ENCODE measurements around the gene LGR5. TPM values are rescaled to one million over a fixed set of nuclear protein-coding genes. Genes with fewer than 3 reads are reported as not detected.

The LGR5 gene
- total RNA-seq, 4 donors from 2014 or later = 5.1 to 19.8 (median 17.6) TPM

DNA sequence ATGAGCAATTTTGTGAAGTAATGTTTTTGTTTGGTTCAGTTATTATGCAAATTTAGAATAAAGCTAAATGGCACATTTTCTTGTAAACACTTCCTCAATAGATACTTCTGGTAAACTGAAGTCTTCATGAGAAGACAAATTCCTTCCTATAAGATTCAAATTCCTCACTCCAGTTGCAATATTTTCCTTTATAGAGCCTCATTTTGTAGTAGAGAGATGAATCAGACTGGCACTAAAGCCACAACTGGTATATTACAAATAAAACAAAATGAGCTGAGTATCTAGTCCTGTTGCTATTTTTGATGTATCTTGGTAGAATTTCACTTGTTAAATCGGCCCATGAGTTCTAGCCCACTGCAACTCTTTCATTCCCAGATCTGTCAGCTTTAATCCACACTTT is 5.5 kb downstream of the LGR5 start:
- no peak for TF ChIP-seq POLR2A (IDR thresholded peaks at IDR 0.05)
- TF ChIP-seq, protein P1, sequence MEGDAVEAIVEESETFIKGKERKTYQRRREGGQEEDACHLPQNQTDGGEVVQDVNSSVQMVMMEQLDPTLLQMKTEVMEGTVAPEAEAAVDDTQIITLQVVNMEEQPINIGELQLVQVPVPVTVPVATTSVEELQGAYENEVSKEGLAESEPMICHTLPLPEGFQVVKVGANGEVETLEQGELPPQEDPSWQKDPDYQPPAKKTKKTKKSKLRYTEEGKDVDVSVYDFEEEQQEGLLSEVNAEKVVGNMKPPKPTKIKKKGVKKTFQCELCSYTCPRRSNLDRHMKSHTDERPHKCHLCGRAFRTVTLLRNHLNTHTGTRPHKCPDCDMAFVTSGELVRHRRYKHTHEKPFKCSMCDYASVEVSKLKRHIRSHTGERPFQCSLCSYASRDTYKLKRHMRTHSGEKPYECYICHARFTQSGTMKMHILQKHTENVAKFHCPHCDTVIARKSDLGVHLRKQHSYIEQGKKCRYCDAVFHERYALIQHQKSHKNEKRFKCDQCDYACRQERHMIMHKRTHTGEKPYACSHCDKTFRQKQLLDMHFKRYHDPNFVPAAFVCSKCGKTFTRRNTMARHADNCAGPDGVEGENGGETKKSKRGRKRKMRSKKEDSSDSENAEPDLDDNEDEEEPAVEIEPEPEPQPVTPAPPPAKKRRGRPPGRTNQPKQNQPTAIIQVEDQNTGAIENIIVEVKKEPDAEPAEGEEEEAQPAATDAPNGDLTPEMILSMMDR (IDR thresholded peaks at IDR 0.05) = no peak
- no peak for DNase-seq
- Histone ChIP-seq H3K27ac (peak overlapping the region in 1 of 4 donors; percentile 16), H3K4me3 (no peak overlapping the region), H3K9me3 (no peaks in the 10 kb centered on the region), H3K4me1 (peaks cover 0 to 8% (median 2%) of the 10 kb centered on the region in 4 donors), H3K27me3 (no peaks in the 10 kb centered on the region), H3K36me3 (no peaks in the 10 kb centered on the region)

DNA sequence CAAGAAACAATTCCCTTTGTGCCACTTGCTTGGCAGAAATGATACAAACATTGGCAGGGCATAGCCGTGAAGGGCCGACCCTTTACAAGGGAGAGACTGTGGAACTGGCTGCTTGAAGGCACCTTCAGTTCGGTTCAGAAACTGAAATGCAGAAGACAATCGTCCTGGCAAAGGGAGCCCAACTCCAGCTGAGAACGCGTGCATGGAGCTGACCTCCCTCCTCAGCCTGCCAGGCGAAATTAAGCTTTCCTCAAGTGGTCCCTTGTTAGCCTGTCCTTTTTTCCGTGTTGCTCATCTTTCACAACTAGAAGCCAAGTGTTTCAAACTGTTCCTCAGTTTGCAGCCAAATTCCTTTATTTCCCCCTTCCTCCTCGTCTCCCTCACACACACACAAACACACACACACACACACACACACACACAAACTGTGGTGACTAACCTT is 8.1 kb downstream of the LGR5 start:
- no peak for TF ChIP-seq POLR2A (IDR thresholded peaks at IDR 0.05)
- no peaks in the 10 kb centered on the region for H3K27me3 ChIP-seq
- no peaks in the 10 kb centered on the region for H3K4me1 ChIP-seq
- H3K27ac ChIP-seq = no peak overlapping the region
- no peak overlapping the region for H3K4me3 ChIP-seq
- H3K9me3 ChIP-seq = no peaks in the 10 kb centered on the region
- no peaks in the 10 kb centered on the region for H3K36me3 ChIP-seq
- no peak for DNase-seq

DNA sequence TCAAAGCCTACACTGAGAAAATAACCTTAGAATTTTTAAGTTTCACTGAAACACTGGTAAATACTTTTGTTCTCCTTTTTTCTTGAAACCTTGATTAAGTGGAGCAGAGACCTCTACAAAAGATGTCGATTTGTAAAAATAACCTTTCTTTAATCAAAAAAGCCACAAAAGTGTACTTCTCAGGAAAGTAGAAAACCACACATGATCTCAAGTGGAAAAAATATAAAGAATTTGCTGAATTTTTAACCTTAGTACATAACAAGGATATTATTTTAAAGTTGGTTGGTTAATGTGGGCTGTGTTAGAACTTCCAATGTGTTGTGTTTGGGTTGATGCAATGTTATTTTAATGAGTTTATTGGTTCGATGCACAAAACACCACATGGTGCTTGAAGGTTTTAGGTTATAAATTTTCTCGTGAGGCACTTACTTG is 8.6 kb downstream of the LGR5 start:
- Histone ChIP-seq H3K27me3 (no peaks in the 10 kb centered on the region), H3K27ac (no peak overlapping the region), H3K4me1 (no peaks in the 10 kb centered on the region), H3K36me3 (no peaks in the 10 kb centered on the region), H3K4me3 (no peak overlapping the region), H3K9me3 (no peaks in the 10 kb centered on the region)
- DNase-seq = no peak
- no peak for TF ChIP-seq POLR2A (IDR thresholded peaks at IDR 0.05)
- TF ChIP-seq, protein P1 (IDR thresholded peaks at IDR 0.05) = no peak

DNA sequence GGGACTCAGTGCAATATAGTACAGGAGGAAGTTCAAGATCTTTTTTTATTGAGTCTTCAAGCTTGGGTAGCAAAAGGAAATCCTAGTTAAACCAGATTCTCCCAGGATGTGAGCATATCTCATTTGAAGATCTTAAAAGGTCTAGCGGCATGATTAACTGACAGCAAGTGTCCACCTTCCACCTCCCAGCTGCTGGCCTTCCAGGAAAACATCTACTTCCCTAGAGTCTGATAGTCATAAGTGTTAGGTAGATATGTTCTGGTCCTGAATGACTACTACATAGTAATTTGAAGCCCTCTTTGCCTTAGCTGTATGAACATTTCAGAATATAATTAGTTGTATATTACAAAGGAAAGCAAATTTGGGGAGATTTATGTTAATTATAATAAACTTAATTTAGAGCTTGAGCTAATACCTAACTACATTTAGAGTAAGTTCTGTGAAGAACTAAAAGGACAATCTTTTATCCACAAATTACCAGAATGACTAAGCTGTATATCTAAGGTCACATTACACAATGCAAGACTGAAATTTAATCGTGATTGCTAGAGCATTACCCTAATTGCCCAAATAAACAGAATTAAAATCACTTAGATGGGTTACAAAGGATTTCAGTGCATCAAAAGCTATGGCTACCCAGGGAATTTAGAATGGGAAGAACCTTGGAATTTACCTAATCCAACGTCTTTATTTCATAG is 9.9 kb downstream of the LGR5 start:
- H3K9me3 ChIP-seq = no peaks in the 10 kb centered on the region
- H3K27ac ChIP-seq = no peak overlapping the region
- TF ChIP-seq, protein P1 (IDR thresholded peaks at IDR 0.05) = no peak
- TF ChIP-seq POLR2A (IDR thresholded peaks at IDR 0.05) = no peak
- no peaks in the 10 kb centered on the region for H3K27me3 ChIP-seq
- DNase-seq = no peak
- H3K36me3 ChIP-seq = no peaks in the 10 kb centered on the region
- H3K4me1 ChIP-seq = no peaks in the 10 kb centered on the region
- no peak overlapping the region for H3K4me3 ChIP-seq

DNA sequence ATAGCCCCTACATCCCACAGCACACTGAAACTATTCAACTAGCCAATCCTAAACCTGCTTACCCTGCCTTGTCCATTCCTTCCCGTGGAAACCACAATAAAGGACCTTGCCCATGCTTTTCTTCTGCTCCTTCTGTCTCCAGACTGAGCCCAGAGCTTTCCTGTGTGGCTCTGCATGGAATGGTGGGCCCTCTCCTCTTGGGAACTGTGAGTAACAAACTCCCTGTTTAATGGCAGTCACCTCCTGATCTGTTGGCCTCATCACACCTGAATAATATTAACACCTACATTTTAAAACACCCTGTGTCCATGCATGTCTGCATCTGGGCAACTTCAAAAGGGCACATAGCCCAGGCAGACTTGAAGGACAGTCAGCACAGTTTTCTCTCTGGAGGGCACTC is 12.4 kb downstream of the LGR5 start:
- Histone ChIP-seq H3K36me3 (no peaks in the 10 kb centered on the region), H3K27me3 (no peaks in the 10 kb centered on the region), H3K4me1 (no peaks in the 10 kb centered on the region), H3K27ac (no peak overlapping the region), H3K9me3 (no peaks in the 10 kb centered on the region), H3K4me3 (no peak overlapping the region)
- no peak for DNase-seq
- TF ChIP-seq, protein P1 (IDR thresholded peaks at IDR 0.05) = no peak
- TF ChIP-seq POLR2A (IDR thresholded peaks at IDR 0.05) = no peak

DNA sequence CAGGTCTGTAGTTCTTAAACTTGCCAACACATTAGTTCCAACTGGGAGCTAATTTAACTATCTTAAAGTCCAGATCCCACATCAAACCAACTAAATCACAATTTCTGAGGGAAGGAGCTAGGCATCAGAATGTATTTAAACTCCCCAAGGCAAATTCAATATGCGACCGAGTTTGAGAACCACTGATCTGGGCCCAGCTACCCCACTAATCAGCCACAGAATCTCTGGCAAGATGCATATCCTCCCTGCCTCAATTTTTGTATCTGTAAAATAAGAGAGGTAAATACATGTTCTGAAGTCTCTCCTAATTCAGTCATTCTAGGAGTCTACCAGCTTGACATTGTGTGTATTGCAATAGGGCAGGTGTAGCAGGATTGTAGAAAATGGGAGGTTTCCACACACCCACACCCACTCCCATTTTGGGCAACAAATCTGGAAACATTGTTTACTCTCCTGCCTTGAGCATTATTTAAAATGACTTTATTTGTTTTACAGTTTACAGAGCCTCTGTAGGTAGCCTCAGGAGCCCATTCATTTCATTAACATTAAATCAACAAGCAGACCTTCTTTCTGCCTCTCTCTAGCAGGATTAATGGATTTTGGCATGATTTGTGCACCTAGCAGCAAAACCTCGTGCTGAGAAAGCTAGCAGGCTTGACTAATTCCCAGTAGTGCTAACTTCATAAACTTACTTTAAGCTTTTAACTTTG is 15.6 kb downstream of the LGR5 start:
- TF ChIP-seq, protein P1 (IDR thresholded peaks at IDR 0.05) = no peak
- TF ChIP-seq POLR2A (IDR thresholded peaks at IDR 0.05) = no peak
- Histone ChIP-seq H3K4me3 (no peak overlapping the region), H3K27ac (no peak overlapping the region), H3K4me1 (no peaks in the 10 kb centered on the region), H3K27me3 (no peaks in the 10 kb centered on the region), H3K9me3 (no peaks in the 10 kb centered on the region), H3K36me3 (no peaks in the 10 kb centered on the region)
- DNase-seq = no peak

All from Peyer's patch (tissue), 4 donors.